HCT116 (cell line): ENCODE results near the gene ADAT3. TPM values are rescaled to one million over a fixed set of nuclear protein-coding genes. Genes with fewer than 3 reads are reported as not detected.

Experiments
- ATAC-seq: fragments of 200-7000 bp; cut with Tn5 transposase; 2 replicates; pipeline ENCODE4 v1.9.1; 2020; ENCODE audit warnings: mild to moderate bottlenecking, moderate library complexity
- BruUV-seq: library from RNA; stranded (reverse); fragments of 400-500 nt; replicated peaks from 2 replicates; lab custom pipeline; 2021; lab: Mats Ljungman, UMichigan
- CTCF ChIA-PET: fragments of 300-600 bp; sonication (Branson Sonifier 250); formaldehyde crosslinking; loops from one replicate; lab custom pipeline; 2021; ENCODE audit warnings: antibody characterized with exemption; lab: Charles Lee
- POLR2A ChIA-PET: fragments of 300-600, 350-600 bp; sonication (Branson Sonifier 250); formaldehyde crosslinking; loops from one replicate; lab custom pipeline; 2021; ENCODE audit warnings: antibody characterized with exemption; lab: Charles Lee
- RAD21 ChIA-PET, 2 experiments: fragments of 300-600 bp; sonication (Branson Sonifier 250); formaldehyde crosslinking; loops; one replicate each; lab custom pipeline; 2023; ENCODE audit warnings: low total read pairs in 2 of 2; ENCODE audit not compliant: uncharacterized antibody in 2 of 2, unreplicated experiment in 2 of 2, low non-redundant PET in 1 of 2; lab: Charles Lee
- DNase-seq: peaks from one replicate; pipeline ENCODE4 v3.0.0-alpha.2; 2010; ENCODE audit warnings: low read depth, low spot score
- H2AFZ ChIP-seq: fragments of 200-600 bp; shearing (Covaris generic), sonication (generic); 2 replicates; pipeline ENCODE4 v1.6.1; 2017; ENCODE audit warnings: low read depth, mixed run types, mixed read lengths, antibody characterized with exemption, low read length; ENCODE audit not compliant: poor library complexity, severe bottlenecking
- H3K27ac ChIP-seq: 2 replicates; pipeline ENCODE4 v1.5.1; 2012; ENCODE audit warnings: low read depth, low read length
- H3K27me3 ChIP-seq: fragments of 200-600 bp; sonication (generic); 2 replicates; pipeline ENCODE4 v1.6.1; 2016; ENCODE audit warnings: mixed run types, low read length, mixed read lengths; ENCODE audit not compliant: insufficient read depth
- H3K36me3 ChIP-seq, 2 experiments: fragments of 200-500 bp in 1 of 2; fragments of 200-600 bp in 1 of 2; sonication (Bioruptor generic) in 1 of 2; sonication (generic) in 1 of 2; 2 replicates each; pipeline versions ENCODE4 v1.5.1 to v1.6.1; 2014 to 2016; ENCODE audit warnings: low read length in 2 of 2, inconsistent platforms in 1 of 2, mixed read lengths in 1 of 2, mixed run types in 1 of 2; ENCODE audit not compliant: insufficient read depth in 2 of 2, control insufficient read depth in 1 of 2
- H3K4me1 ChIP-seq, 2 experiments: fragments of 200-600 bp in 1 of 2; sonication (generic) in 1 of 2; 2 replicates each; pipeline versions ENCODE4 v1.5.1 to v1.6.1; 2012 to 2017; ENCODE audit warnings: low read length in 2 of 2, inconsistent platforms in 1 of 2, mild to moderate bottlenecking in 1 of 2, mixed read lengths in 1 of 2, mixed run types in 1 of 2, moderate library complexity in 1 of 2; ENCODE audit not compliant: insufficient read depth in 2 of 2, control insufficient read depth in 1 of 2
- H3K4me2 ChIP-seq: fragments of 200-600 bp; sonication (generic); 2 replicates; pipeline ENCODE4 v1.6.1; 2017; ENCODE audit warnings: mixed run types, low read length, mixed read lengths
- H3K4me3 ChIP-seq, 2 experiments: fragments of 200-600 bp in 1 of 2; sonication (generic) in 1 of 2; replicated peaks in 1 of 2; 2 replicates each; pipeline ENCODE4 v1.5.1; 2011 to 2016; ENCODE audit warnings: low read length in 2 of 2, control low read depth in 1 of 2, low read depth in 1 of 2, mild to moderate bottlenecking in 1 of 2, mixed read lengths in 1 of 2, mixed run types in 1 of 2
- H3K79me2 ChIP-seq: fragments of 200-600 bp; sonication (generic); 2 replicates; pipeline ENCODE4 v1.6.1; 2017; ENCODE audit warnings: mild to moderate bottlenecking, mixed run types, low read length, moderate library complexity, mixed read lengths; ENCODE audit not compliant: insufficient read depth
- H3K9ac ChIP-seq: fragments of 200-600 bp; sonication (generic); 2 replicates; pipeline ENCODE4 v1.6.1; 2016; ENCODE audit warnings: low read length, mixed read lengths
- H3K9me2 ChIP-seq: fragments of 200-600 bp; sonication (generic), shearing (Covaris generic); 2 replicates; pipeline ENCODE4 v1.6.1; 2017; ENCODE audit warnings: mixed run types, mild to moderate bottlenecking, moderate library complexity; ENCODE audit not compliant: insufficient read depth
- H3K9me3 ChIP-seq, 2 experiments: fragments of 200-500 bp in 1 of 2; fragments of 200-600 bp in 1 of 2; sonication (Bioruptor generic) in 1 of 2; sonication (generic) in 1 of 2; 2 replicates each; pipeline ENCODE4 v1.6.1; 2014 to 2017; ENCODE audit warnings: low read length in 2 of 2, mixed read lengths in 2 of 2, inconsistent platforms in 1 of 2, low read depth in 1 of 2, mild to moderate bottlenecking in 1 of 2, mixed run types in 1 of 2, moderate library complexity in 1 of 2; ENCODE audit not compliant: control insufficient read depth in 1 of 2, insufficient read depth in 1 of 2
- H4K20me1 ChIP-seq: fragments of 200-600 bp; sonication (generic), shearing (Covaris generic); 2 replicates; pipeline ENCODE4 v1.6.1; 2017; ENCODE audit warnings: mixed run types, mild to moderate bottlenecking, moderate library complexity; ENCODE audit not compliant: insufficient read depth
- CBX3 ChIP-seq: IDR thresholded peaks from 2 replicates; pipeline ENCODE4 v1.6.1; 2012; ENCODE audit warnings: low read depth
- CEBPB ChIP-seq: IDR thresholded peaks from 2 replicates; pipeline ENCODE4 v1.6.1; 2012; ENCODE audit warnings: low read depth
- ELF1 ChIP-seq: IDR thresholded peaks from 2 replicates; pipeline ENCODE4 v1.6.1; 2012; ENCODE audit warnings: low read depth, borderline replicate concordance
- EZH2 ChIP-seq: fragments of 200-600 bp; sonication (generic); IDR thresholded peaks from 2 replicates; pipeline ENCODE4 v1.6.1; 2017; ENCODE audit warnings: antibody characterized with exemption, mixed run types
- EZH2phosphoT487 ChIP-seq: fragments of 200-600 bp; IDR thresholded peaks from 2 replicates; pipeline ENCODE4 v1.6.1; 2018; ENCODE audit warnings: antibody characterized with exemption, borderline replicate concordance
- FOSL1 ChIP-seq: IDR thresholded peaks from 2 replicates; pipeline ENCODE4 v1.6.1; 2012; ENCODE audit warnings: low read depth
- JUND ChIP-seq: IDR thresholded peaks from 2 replicates; pipeline ENCODE4 v1.6.1; 2012
- POLR2A ChIP-seq: IDR thresholded peaks from 2 replicates; pipeline ENCODE4 v1.7.0; 2011; ENCODE audit warnings: borderline replicate concordance; ENCODE audit not compliant: insufficient read depth, insufficient read length; ENCODE audit errors: extremely low read depth
- POLR2AphosphoS5 ChIP-seq: IDR thresholded peaks from 2 replicates; pipeline ENCODE4 v1.6.1; 2011; ENCODE audit warnings: mild to moderate bottlenecking, low read depth, low read length, moderate library complexity
- SIN3A ChIP-seq: IDR thresholded peaks from 2 replicates; pipeline ENCODE4 v1.6.1; 2012; ENCODE audit warnings: low read depth
- SP1 ChIP-seq: IDR thresholded peaks from 2 replicates; pipeline ENCODE4 v1.6.1; 2012; ENCODE audit warnings: low read depth
- SRF ChIP-seq: IDR thresholded peaks from 2 replicates; pipeline ENCODE4 v1.6.1; 2012; ENCODE audit warnings: low read depth
- TCF7L2 ChIP-seq: IDR thresholded peaks from 2 replicates; pipeline ENCODE4 v1.7.0; 2011; ENCODE audit warnings: borderline replicate concordance, inconsistent platforms; ENCODE audit not compliant: insufficient read depth, insufficient read length; ENCODE audit errors: extremely low read depth
- YY1 ChIP-seq: IDR thresholded peaks from 2 replicates; pipeline ENCODE4 v1.6.1; 2011; ENCODE audit warnings: low read length, low read depth, moderate library complexity, mild to moderate bottlenecking; ENCODE audit not compliant: insufficient replicate concordance; ENCODE audit errors: extremely low read depth
- ZFX ChIP-seq: fragments of 450-650 bp; IDR thresholded peaks from 2 replicates; pipeline ENCODE4 v1.6.1; 2017
- ZNF274 ChIP-seq: fragments of 200-500 bp; sonication (Bioruptor generic); IDR thresholded peaks from 2 replicates; pipeline ENCODE4 v1.6.1; 2014; ENCODE audit warnings: mild to moderate bottlenecking, low read depth, low read length, inconsistent platforms
- intact Hi-C: fragments of 100-400 bp; cut with micrococcal nuclease; formaldehyde crosslinking; loops from 2 replicates; pipeline ENCODE4 v1.10.0; 2022
- total RNA-seq: library from RNA; stranded (reverse); gene quantifications from one replicate; pipeline ENCODE4 v1.2.1, GENCODE V29; 2021; ENCODE audit not compliant: unreplicated experiment
- TF ChIP-seq, protein P1 (sequence below): IDR thresholded peaks from 2 replicates; pipeline ENCODE4 v1.6.1; 2011; ENCODE audit warnings: mild to moderate bottlenecking, low read length, moderate library complexity; ENCODE audit not compliant: insufficient replicate concordance; ENCODE audit errors: extremely low read depth
- TF ChIP-seq, protein P2 (sequence below): IDR thresholded peaks from 2 replicates; pipeline ENCODE4 v1.6.1; 2012
- TF ChIP-seq, protein P3 (sequence below), 3 experiments: fragments of 200-600 bp in 1 of 3; sonication (generic) in 1 of 3; IDR thresholded peaks in 2 of 3; conservative IDR thresholded peaks in 1 of 3; 2 replicates each; pipeline ENCODE4 v1.5.1; 2012 to 2017; ENCODE audit warnings: low read depth in 2 of 3, low read length in 2 of 3, antibody characterized with exemption in 1 of 3, borderline replicate concordance in 1 of 3, control low read depth in 1 of 3, mild to moderate bottlenecking in 1 of 3, mixed read lengths in 1 of 3, mixed run types in 1 of 3, moderate library complexity in 1 of 3; ENCODE audit not compliant: insufficient read depth in 1 of 3
- TF ChIP-seq, protein P4 (sequence below): IDR thresholded peaks from 2 replicates; pipeline ENCODE4 v1.6.1; 2012

Gene ADAT3
- total RNA-seq, 1 experiment from 2014 or later, result 15.9 TPM

DNA sequence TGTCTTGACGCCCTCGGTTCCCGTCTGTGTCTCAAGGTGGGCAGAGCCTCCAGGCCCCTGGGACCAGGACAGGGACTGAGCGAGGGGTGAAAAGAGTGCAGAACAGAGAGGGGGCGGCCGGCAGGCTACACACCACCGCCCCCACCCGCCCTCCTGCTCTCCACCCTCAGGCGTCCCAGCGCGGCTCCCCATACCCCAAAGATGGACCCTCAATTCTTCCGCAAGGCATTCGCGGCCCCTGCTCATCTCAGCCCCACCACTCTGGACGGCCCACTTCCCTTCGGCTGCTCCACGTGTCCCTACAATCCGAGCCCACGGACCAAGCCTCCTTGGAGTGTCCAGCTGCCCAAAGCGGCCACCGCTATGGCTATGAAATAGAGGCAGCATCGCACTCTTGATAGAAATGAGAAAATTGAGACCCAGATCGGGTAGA lies 43.6 kb upstream of the ADAT3 start (continued):
- TF ChIP-seq, protein P1, sequence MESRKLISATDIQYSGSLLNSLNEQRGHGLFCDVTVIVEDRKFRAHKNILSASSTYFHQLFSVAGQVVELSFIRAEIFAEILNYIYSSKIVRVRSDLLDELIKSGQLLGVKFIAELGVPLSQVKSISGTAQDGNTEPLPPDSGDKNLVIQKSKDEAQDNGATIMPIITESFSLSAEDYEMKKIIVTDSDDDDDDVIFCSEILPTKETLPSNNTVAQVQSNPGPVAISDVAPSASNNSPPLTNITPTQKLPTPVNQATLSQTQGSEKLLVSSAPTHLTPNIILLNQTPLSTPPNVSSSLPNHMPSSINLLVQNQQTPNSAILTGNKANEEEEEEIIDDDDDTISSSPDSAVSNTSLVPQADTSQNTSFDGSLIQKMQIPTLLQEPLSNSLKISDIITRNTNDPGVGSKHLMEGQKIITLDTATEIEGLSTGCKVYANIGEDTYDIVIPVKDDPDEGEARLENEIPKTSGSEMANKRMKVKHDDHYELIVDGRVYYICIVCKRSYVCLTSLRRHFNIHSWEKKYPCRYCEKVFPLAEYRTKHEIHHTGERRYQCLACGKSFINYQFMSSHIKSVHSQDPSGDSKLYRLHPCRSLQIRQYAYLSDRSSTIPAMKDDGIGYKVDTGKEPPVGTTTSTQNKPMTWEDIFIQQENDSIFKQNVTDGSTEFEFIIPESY, result no peak
- TF ChIP-seq JUND (no peak), EZH2phosphoT487 (no peak), YY1 (no peak), EZH2 (no peak), TCF7L2 (no peak), POLR2AphosphoS5 (no peak)

DNA sequence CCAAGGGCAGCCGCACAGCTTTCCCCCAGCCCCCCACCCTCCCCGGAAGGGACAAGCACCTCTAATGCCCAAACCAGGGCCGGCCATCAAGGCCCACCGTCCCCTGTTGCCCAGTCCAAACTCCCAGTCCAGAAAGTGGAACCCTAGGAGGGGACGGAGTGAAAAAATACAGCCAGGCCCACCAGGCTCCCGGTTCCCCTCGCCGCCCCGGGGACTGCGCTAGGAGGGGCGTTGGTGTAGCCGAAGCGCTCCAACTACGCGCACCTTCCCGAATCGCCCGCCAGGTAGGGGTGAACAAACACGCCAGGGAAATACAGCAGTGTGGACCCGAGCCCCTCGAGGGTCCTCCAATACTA lies 43.2 kb upstream of the ADAT3 start:
- H2AFZ ChIP-seq, result no peak overlapping the region
- ChIA-PET RAD21 (no interaction called here), POLR2A (no interaction called here), CTCF (no interaction called here)
- BruUV-seq, result TSS peak; percentile 77
- no peaks in the 10 kb centered on the region for H3K9me3 ChIP-seq
- peaks cover 56% of the 10 kb centered on the region for H3K79me2 ChIP-seq
- no peaks in the 10 kb centered on the region; the same call in 1 of the 2 replicates for H4K20me1 ChIP-seq
- H3K4me1 ChIP-seq, result peaks cover 50 to 66% of the 10 kb centered on the region in 2 experiments
- H3K4me2 ChIP-seq, result peak overlapping the region; percentile 91
- H3K9ac ChIP-seq, result peak overlapping the region; percentile 97
- intact Hi-C loops, result no loop called here
- no peak for DNase-seq
- 0 out of 4 replicates have a peak, but pooled peaks cover 0 to 4% of the 10 kb centered on the region in 2 experiments for H3K36me3 ChIP-seq
- H3K27me3 ChIP-seq, result no peaks in the 10 kb centered on the region
- TF ChIP-seq CBX3 (no peak), JUND (no peak), ZFX (no peak), EZH2phosphoT487 (no peak), YY1 (no peak), SP1 (no peak), SRF (no peak), TCF7L2 (no peak), ZNF274 (no peak), POLR2AphosphoS5 (no peak), EZH2 (no peak), ELF1 (no peak), POLR2A (no peak), SIN3A (no peak), FOSL1 (no peak), CEBPB (no peak)
- TF ChIP-seq, protein P1, result no peak
- TF ChIP-seq, protein P2, sequence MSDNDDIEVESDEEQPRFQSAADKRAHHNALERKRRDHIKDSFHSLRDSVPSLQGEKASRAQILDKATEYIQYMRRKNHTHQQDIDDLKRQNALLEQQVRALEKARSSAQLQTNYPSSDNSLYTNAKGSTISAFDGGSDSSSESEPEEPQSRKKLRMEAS, result no peak; the same call in 1 of the 2 replicates
- TF ChIP-seq, protein P3, sequence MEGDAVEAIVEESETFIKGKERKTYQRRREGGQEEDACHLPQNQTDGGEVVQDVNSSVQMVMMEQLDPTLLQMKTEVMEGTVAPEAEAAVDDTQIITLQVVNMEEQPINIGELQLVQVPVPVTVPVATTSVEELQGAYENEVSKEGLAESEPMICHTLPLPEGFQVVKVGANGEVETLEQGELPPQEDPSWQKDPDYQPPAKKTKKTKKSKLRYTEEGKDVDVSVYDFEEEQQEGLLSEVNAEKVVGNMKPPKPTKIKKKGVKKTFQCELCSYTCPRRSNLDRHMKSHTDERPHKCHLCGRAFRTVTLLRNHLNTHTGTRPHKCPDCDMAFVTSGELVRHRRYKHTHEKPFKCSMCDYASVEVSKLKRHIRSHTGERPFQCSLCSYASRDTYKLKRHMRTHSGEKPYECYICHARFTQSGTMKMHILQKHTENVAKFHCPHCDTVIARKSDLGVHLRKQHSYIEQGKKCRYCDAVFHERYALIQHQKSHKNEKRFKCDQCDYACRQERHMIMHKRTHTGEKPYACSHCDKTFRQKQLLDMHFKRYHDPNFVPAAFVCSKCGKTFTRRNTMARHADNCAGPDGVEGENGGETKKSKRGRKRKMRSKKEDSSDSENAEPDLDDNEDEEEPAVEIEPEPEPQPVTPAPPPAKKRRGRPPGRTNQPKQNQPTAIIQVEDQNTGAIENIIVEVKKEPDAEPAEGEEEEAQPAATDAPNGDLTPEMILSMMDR (IDR thresholded peaks at IDR 0.05 in 2 of 3, conservative IDR thresholded peaks at IDR 0.05 in 1 of 3; ENCODE audit: borderline replicate concordance in 1 of 3, insufficient read depth in 1 of 3, low read depth in 2 of 3, low read length in 2 of 3), result no peak
- TF ChIP-seq, protein P4, sequence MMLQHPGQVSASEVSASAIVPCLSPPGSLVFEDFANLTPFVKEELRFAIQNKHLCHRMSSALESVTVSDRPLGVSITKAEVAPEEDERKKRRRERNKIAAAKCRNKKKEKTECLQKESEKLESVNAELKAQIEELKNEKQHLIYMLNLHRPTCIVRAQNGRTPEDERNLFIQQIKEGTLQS, result no peak
- H3K9me2 ChIP-seq, result no peaks in the 10 kb centered on the region
- no peak for ATAC-seq
- peak overlapping the region; percentile 99 for H3K27ac ChIP-seq
- peak overlapping the region; percentile 91 to 94 for H3K4me3 ChIP-seq
